Measurements from ENCODE around the gene KIAA1328.

- TF ChIP-seq NFIC (IDR thresholded peaks at IDR 0.05), result no peak
- TF ChIP-seq RAD21 (IDR thresholded peaks at IDR 0.05; ENCODE audit: low read depth), result no peak
- peak; percentile 100 for TF ChIP-seq REST (IDR thresholded peaks at IDR 0.05; ENCODE audit: low read depth)
- no peak for TF ChIP-seq CEBPB (IDR thresholded peaks at IDR 0.05)
- TF ChIP-seq TAF1 (IDR thresholded peaks at IDR 0.05; ENCODE audit: low read depth), result no peak
- TF ChIP-seq TCF12 (IDR thresholded peaks at IDR 0.05; ENCODE audit: low read depth), result no peak
- peak; percentile 64; the same call in 1 of the 2 replicates for TF ChIP-seq YY1 (IDR thresholded peaks at IDR 0.05; ENCODE audit: low read depth)
- TF ChIP-seq EGR1 (IDR thresholded peaks at IDR 0.05), result no peak
Observed at GRCh38 chr18:37270038-37270665, 441.2 kb downstream of the KIAA1328 start.
